ENCODE data around the gene MORN1.
"Not testable (repeated sequence)": the region's sequence is repeated elsewhere in the genome, so short reads cannot be mapped to it uniquely, and the experiment has no call there.

The MORN1 gene

GRCh38 chr1:2303781-2304180 is 87.6 kb downstream of the MORN1 start:
- no peak for DNase-seq (ENCODE audit: low spot score in 2 of 2)
- H3K27me3 Mint-ChIP-seq = no peaks in the 10 kb centered on the region
- ATAC-seq (ENCODE audit: low read depth) = no peak
- no peaks in the 10 kb centered on the region for H3K9me3 Mint-ChIP-seq
- H3K4me1 Mint-ChIP-seq = peaks cover 19% of the 10 kb centered on the region
- H3K27ac Mint-ChIP-seq = peak overlapping the region; percentile 63
- no peak overlapping the region for H3K4me3 Mint-ChIP-seq
- H3K36me3 Mint-ChIP-seq = peaks cover 18% of the 10 kb centered on the region

- no peak for ATAC-seq (ENCODE audit: low read depth)
- Mint-ChIP-seq H3K27ac (peak overlapping the region; percentile 95), H3K27me3 (no peaks in the 10 kb centered on the region), H3K4me3 (no peak overlapping the region), H3K4me1 (peaks cover 21% of the 10 kb centered on the region), H3K36me3 (peaks cover 16% of the 10 kb centered on the region), H3K9me3 (no peaks in the 10 kb centered on the region)
- no peak for DNase-seq (ENCODE audit: low spot score in 2 of 2)
Measured at GRCh38 chr1:2303016-2303775, 88.2 kb downstream of the MORN1 start.

- Mint-ChIP-seq H3K27ac (peak overlapping the region; percentile 95), H3K9me3 (no peaks in the 10 kb centered on the region), H3K36me3 (peaks cover 11% of the 10 kb centered on the region), H3K4me3 (peak overlapping the region; percentile 14), H3K4me1 (peaks cover 19% of the 10 kb centered on the region), H3K27me3 (no peaks in the 10 kb centered on the region)
- no peak for ATAC-seq (ENCODE audit: low read depth)
- DNase-seq (ENCODE audit: low spot score in 2 of 2) = no peak
Measured at GRCh38 chr1:2302292-2302925, 88.9 kb downstream of the MORN1 start.

- Mint-ChIP-seq H3K9me3 (no peaks in the 10 kb centered on the region), H3K4me3 (peak overlapping the region; percentile 83), H3K27me3 (no peaks in the 10 kb centered on the region), H3K27ac (peak overlapping the region; percentile 95), H3K36me3 (peaks cover 11% of the 10 kb centered on the region), H3K4me1 (peaks cover 19% of the 10 kb centered on the region)
- ATAC-seq (ENCODE audit: low read depth) = no peak
- DNase-seq (ENCODE audit: low spot score in 2 of 2) = no peak
Measured at GRCh38 chr1:2301607-2302291, 89.6 kb downstream of the MORN1 start.

- DNase-seq (ENCODE audit: low spot score in 2 of 2) = peak; percentile 92 to 95
- H3K4me3 Mint-ChIP-seq = peak overlapping the region; percentile 83
Measured at GRCh38 chr1:2300851-2301606, 90.3 kb downstream of the MORN1 start.

GRCh38 chr1:2300004-2300771 is 91.2 kb downstream of the MORN1 start:
- Mint-ChIP-seq H3K27me3 (no peaks in the 10 kb centered on the region), H3K27ac (peak overlapping the region; percentile 95)
- ATAC-seq (ENCODE audit: low read depth) = peak; percentile 74

More at GRCh38 chr1:2300851-2301606, 90.3 kb downstream of the MORN1 start:
- Mint-ChIP-seq H3K27ac (peak overlapping the region; percentile 95), H3K27me3 (no peaks in the 10 kb centered on the region), H3K36me3 (peaks cover 11% of the 10 kb centered on the region), H3K9me3 (no peaks in the 10 kb centered on the region), H3K4me1 (peaks cover 23% of the 10 kb centered on the region)
- peak; percentile 79 for ATAC-seq (ENCODE audit: low read depth)

GRCh38 chr1:2299131-2299627 is 92.2 kb downstream of the MORN1 start:
- no peaks in the 10 kb centered on the region for H3K9me3 Mint-ChIP-seq
- ATAC-seq (ENCODE audit: low read depth) (no peak), DNase-seq (ENCODE audit: low spot score in 2 of 2) (no peak)
- peak overlapping the region; percentile 95 for H3K27ac Mint-ChIP-seq
- H3K4me1 Mint-ChIP-seq = peaks cover 26% of the 10 kb centered on the region
- peak overlapping the region; percentile 46 for H3K4me3 Mint-ChIP-seq
- H3K36me3 Mint-ChIP-seq = peaks cover 3% of the 10 kb centered on the region
- H3K27me3 Mint-ChIP-seq = no peaks in the 10 kb centered on the region

More at GRCh38 chr1:2300004-2300771, 91.2 kb downstream of the MORN1 start:
- no peaks in the 10 kb centered on the region for H3K9me3 Mint-ChIP-seq
- DNase-seq (ENCODE audit: low spot score in 2 of 2) = peak; percentile 83 to 87
- H3K36me3 Mint-ChIP-seq = peaks cover 5% of the 10 kb centered on the region
- H3K4me3 Mint-ChIP-seq = peak overlapping the region; percentile 83
- peaks cover 26% of the 10 kb centered on the region for H3K4me1 Mint-ChIP-seq

GRCh38 chr1:2298685-2299084 is 92.7 kb downstream of the MORN1 start:
- Mint-ChIP-seq H3K27ac (peak overlapping the region; percentile 95), H3K4me1 (peaks cover 30% of the 10 kb centered on the region), H3K4me3 (peak overlapping the region; percentile 46), H3K27me3 (no peaks in the 10 kb centered on the region), H3K36me3 (peaks cover 3% of the 10 kb centered on the region), H3K9me3 (no peaks in the 10 kb centered on the region)
- DNase-seq (ENCODE audit: low spot score in 2 of 2) (no peak), ATAC-seq (ENCODE audit: low read depth) (no peak)

- no peak overlapping the region for H3K4me3 Mint-ChIP-seq
- no peak for ATAC-seq (ENCODE audit: low read depth)
- H3K9me3 Mint-ChIP-seq = no peaks in the 10 kb centered on the region
- no peak for DNase-seq (ENCODE audit: low spot score in 2 of 2)
- no peaks in the 10 kb centered on the region for H3K27me3 Mint-ChIP-seq
- H3K27ac Mint-ChIP-seq = no peak overlapping the region
- peaks cover 33% of the 10 kb centered on the region for H3K4me1 Mint-ChIP-seq
- no peaks in the 10 kb centered on the region for H3K36me3 Mint-ChIP-seq
Measured at GRCh38 chr1:2297246-2298011, 93.9 kb downstream of the MORN1 start.

GRCh38 chr1:2296614-2297013 is 94.7 kb downstream of the MORN1 start:
- no peak overlapping the region for H3K4me3 Mint-ChIP-seq
- H3K9me3 Mint-ChIP-seq = no peaks in the 10 kb centered on the region
- peaks cover 33% of the 10 kb centered on the region for H3K4me1 Mint-ChIP-seq
- no peak overlapping the region for H3K27ac Mint-ChIP-seq
- H3K36me3 Mint-ChIP-seq = no peaks in the 10 kb centered on the region
- no peak for ATAC-seq (ENCODE audit: low read depth)
- DNase-seq (ENCODE audit: low spot score in 2 of 2) = no peak
- H3K27me3 Mint-ChIP-seq = no peaks in the 10 kb centered on the region

GRCh38 chr1:2296211-2296610 is 95.1 kb downstream of the MORN1 start:
- H3K27ac Mint-ChIP-seq; DNase-seq (ENCODE audit: low spot score in 2 of 2); H3K27me3 Mint-ChIP-seq; H3K9me3 Mint-ChIP-seq; H3K4me3 Mint-ChIP-seq; H3K36me3 Mint-ChIP-seq; ATAC-seq (ENCODE audit: low read depth): not testable (repeated sequence)
- peaks cover 30% of the 10 kb centered on the region for H3K4me1 Mint-ChIP-seq

- no peak for DNase-seq (ENCODE audit: low spot score in 2 of 2)
- H3K9me3 Mint-ChIP-seq = no peaks in the 10 kb centered on the region
- no peak overlapping the region for H3K27ac Mint-ChIP-seq
- H3K36me3 Mint-ChIP-seq = no peaks in the 10 kb centered on the region
- H3K27me3 Mint-ChIP-seq = no peaks in the 10 kb centered on the region
- H3K4me3 Mint-ChIP-seq = no peak overlapping the region
- no peak for ATAC-seq (ENCODE audit: low read depth)
- H3K4me1 Mint-ChIP-seq = peaks cover 37% of the 10 kb centered on the region
Measured at GRCh38 chr1:2295526-2295925, 95.8 kb downstream of the MORN1 start.

Data from memory B cell (primary cell).